Caco-2 (cell line): ENCODE results near the gene KISS1. TPM values are rescaled to one million over a fixed set of nuclear protein-coding genes. Genes with fewer than 3 reads are reported as not detected.

Experiments used
- BruUV-seq: library from RNA; stranded (reverse); fragments of 400-500 nt; replicated peaks from 2 replicates; lab custom pipeline; 2021; lab: Mats Ljungman, UMichigan
- CTCF ChIA-PET: fragments of 300-600 bp; sonication (Branson Sonifier 250); formaldehyde crosslinking; loops from one replicate; lab custom pipeline; 2022; ENCODE audit warnings: antibody characterized with exemption; lab: Charles Lee
- POLR2A ChIA-PET: fragments of 300-600 bp; sonication (Branson Sonifier 250); formaldehyde crosslinking; loops from one replicate; lab custom pipeline; 2022; ENCODE audit warnings: antibody characterized with exemption; lab: Charles Lee
- DNase-seq, 2 experiments: peaks; one replicate each; pipeline versions ENCODE4 v3.0.0 to v3.0.0-alpha.2; 2020 to 2022
- H3K27me3 ChIP-seq: replicated peaks from 2 replicates; pipeline ENCODE4 v1.6.0; 2011; ENCODE audit warnings: low read length; ENCODE audit not compliant: control insufficient read depth, insufficient read depth
- H3K36me3 ChIP-seq: 2 replicates; pipeline ENCODE4 v1.5.1; 2011; ENCODE audit warnings: low read length; ENCODE audit not compliant: control insufficient read depth, insufficient read depth
- H3K4me1 ChIP-seq: fragments of 250-450 bp; sonication (Bioruptor Pico); 2 replicates; pipeline ENCODE4 v1.5.1; 2020; ENCODE audit warnings: mild to moderate bottlenecking
- H3K4me3 ChIP-seq: 2 replicates; pipeline ENCODE4 v1.5.1; 2011; ENCODE audit warnings: low read depth, mild to moderate bottlenecking, control low read depth, low read length
- H3K9me3 ChIP-seq: fragments of 250-450 bp; sonication (Bioruptor Pico); 2 replicates; pipeline ENCODE4 v1.5.1; 2020; ENCODE audit warnings: mild to moderate bottlenecking, moderate library complexity
- H3K27ac Mint-ChIP-seq: one replicate; pipeline ENCODE4 v1.8.0; 2022; ENCODE audit warnings: mixed read lengths; ENCODE audit not compliant: unreplicated experiment
- H3K27me3 Mint-ChIP-seq: one replicate; pipeline ENCODE4 v1.8.0; 2022; ENCODE audit warnings: mixed read lengths; ENCODE audit not compliant: insufficient read depth, unreplicated experiment
- H3K36me3 Mint-ChIP-seq: one replicate; pipeline ENCODE4 v1.8.0; 2022; ENCODE audit warnings: mild to moderate bottlenecking, mixed read lengths; ENCODE audit not compliant: insufficient read depth, unreplicated experiment
- H3K4me1 Mint-ChIP-seq: one replicate; pipeline ENCODE4 v1.8.0; 2022; ENCODE audit warnings: low read depth, mixed read lengths; ENCODE audit not compliant: unreplicated experiment
- H3K4me3 Mint-ChIP-seq: one replicate; pipeline ENCODE4 v1.8.0; 2022; ENCODE audit warnings: mild to moderate bottlenecking, moderate library complexity, mixed read lengths; ENCODE audit not compliant: unreplicated experiment
- H3K9me3 Mint-ChIP-seq: one replicate; pipeline ENCODE4 v1.8.0; 2022; ENCODE audit warnings: mixed read lengths; ENCODE audit not compliant: unreplicated experiment
- CTCF ChIP-seq, 2 experiments: fragments of 200-600 bp in 1 of 2; IDR thresholded peaks; 1 replicate in 1 of 2; 2 replicates in 1 of 2; pipeline versions ENCODE4 v1.5.1 to v1.8.0; 2011 to 2022; ENCODE audit warnings: antibody characterized with exemption in 1 of 2, control low read depth in 1 of 2, inconsistent platforms in 1 of 2, low read depth in 1 of 2, low read length in 1 of 2, mild to moderate bottlenecking in 1 of 2, moderate library complexity in 1 of 2; ENCODE audit not compliant: insufficient read depth in 1 of 2, severe bottlenecking in 1 of 2, unreplicated experiment in 1 of 2
- intact Hi-C: fragments of 100-400 bp; cut with micrococcal nuclease; formaldehyde crosslinking; loops from one replicate; pipeline ENCODE4 v1.10.0; 2022; ENCODE audit not compliant: unreplicated experiment
- total RNA-seq: library from RNA; stranded (reverse); gene quantifications from 2 replicates; pipeline ENCODE4 v1.2.3, GENCODE V29; 2022

Gene KISS1
- total RNA-seq, 1 experiment from 2014 or later, result 3.3 TPM

- intact Hi-C loops, result loop anchor here (1.0 kb wide), 1 partner anchor 36 kb away; no protein-coding TSS in a partner anchor
- no TSS peak for BruUV-seq
- Histone ChIP-seq H3K36me3 (no peaks in the 10 kb centered on the region; the same call in none of the 2 replicates), H3K27me3 (no peaks in the 10 kb centered on the region), H3K4me3 (no peak overlapping the region), H3K4me1 (peaks cover 23% of the 10 kb centered on the region), H3K9me3 (no peaks in the 10 kb centered on the region)
- H3K4me3 Mint-ChIP-seq, result no peak overlapping the region
- H3K36me3 Mint-ChIP-seq, result no peaks in the 10 kb centered on the region
- POLR2A ChIA-PET, result interaction anchor here (0.6 to 1.2 kb wide), 2 partner anchors 9 to 144 kb away, joined by 3 to 7 read pairs; no protein-coding TSS in a partner anchor
- peak overlapping the region; percentile 68 for H3K27ac Mint-ChIP-seq
- H3K27me3 Mint-ChIP-seq, result no peaks in the 10 kb centered on the region
- CTCF ChIA-PET, result interaction anchor here (0.6 to 1.6 kb wide), 8 partner anchors 9 to 200 kb away, joined by 3 to 39 read pairs (median 6); partner anchors contain the start of gene GOLT1A
- peak; percentile 74 to 80 for DNase-seq
- H3K4me1 Mint-ChIP-seq, result peaks cover 18% of the 10 kb centered on the region
- peak in 1 of 2 experiments; percentile 20 for TF ChIP-seq CTCF (IDR thresholded peaks at IDR 0.05; ENCODE audit: insufficient read depth in 1 of 2, low read depth in 1 of 2, low read length in 1 of 2, severe bottlenecking in 1 of 2, unreplicated experiment in 1 of 2)
- peaks cover 11% of the 10 kb centered on the region for H3K9me3 Mint-ChIP-seq
Observed at GRCh38 chr1:204198348-204199340, 2.4 kb upstream of the KISS1 start.

DNA sequence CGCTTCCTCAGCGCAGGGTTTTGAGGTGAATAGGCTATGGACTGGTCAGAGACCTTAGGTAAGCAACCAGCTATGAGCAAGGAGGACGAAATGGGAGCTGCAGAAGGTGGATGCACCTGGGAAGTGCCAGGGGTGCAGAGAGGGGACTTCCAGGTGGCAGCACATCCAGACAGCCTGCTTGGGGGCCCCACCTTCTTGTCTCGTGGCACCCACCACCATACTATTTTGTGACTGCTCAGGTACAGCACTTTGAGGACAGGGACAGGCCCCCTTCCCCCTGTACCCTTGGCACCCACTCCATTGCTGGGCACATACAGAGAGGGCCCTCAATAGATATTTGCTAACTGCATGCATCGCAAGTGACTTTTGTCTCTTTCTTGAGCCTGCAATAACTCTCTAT lies 777 bp upstream of the KISS1 start:
- DNase-seq, result no peak
- no peak overlapping the region for H3K27ac Mint-ChIP-seq
- Histone ChIP-seq H3K36me3 (no peaks in the 10 kb centered on the region; the same call in 1 of the 2 replicates), H3K9me3 (no peaks in the 10 kb centered on the region), H3K27me3 (no peaks in the 10 kb centered on the region), H3K4me3 (no peak overlapping the region), H3K4me1 (peaks cover 23% of the 10 kb centered on the region)
- ChIA-PET CTCF (no interaction called here), POLR2A (no interaction called here)
- no peak for TF ChIP-seq CTCF (IDR thresholded peaks at IDR 0.05; ENCODE audit: insufficient read depth in 1 of 2, low read depth in 1 of 2, low read length in 1 of 2, severe bottlenecking in 1 of 2, unreplicated experiment in 1 of 2)
- no peak overlapping the region for H3K4me3 Mint-ChIP-seq
- no peaks in the 10 kb centered on the region for H3K36me3 Mint-ChIP-seq
- H3K9me3 Mint-ChIP-seq, result peaks cover 11% of the 10 kb centered on the region
- BruUV-seq, result no TSS peak
- intact Hi-C loops, result no loop called here
- H3K4me1 Mint-ChIP-seq, result peaks cover 17% of the 10 kb centered on the region
- no peaks in the 10 kb centered on the region for H3K27me3 Mint-ChIP-seq

DNA sequence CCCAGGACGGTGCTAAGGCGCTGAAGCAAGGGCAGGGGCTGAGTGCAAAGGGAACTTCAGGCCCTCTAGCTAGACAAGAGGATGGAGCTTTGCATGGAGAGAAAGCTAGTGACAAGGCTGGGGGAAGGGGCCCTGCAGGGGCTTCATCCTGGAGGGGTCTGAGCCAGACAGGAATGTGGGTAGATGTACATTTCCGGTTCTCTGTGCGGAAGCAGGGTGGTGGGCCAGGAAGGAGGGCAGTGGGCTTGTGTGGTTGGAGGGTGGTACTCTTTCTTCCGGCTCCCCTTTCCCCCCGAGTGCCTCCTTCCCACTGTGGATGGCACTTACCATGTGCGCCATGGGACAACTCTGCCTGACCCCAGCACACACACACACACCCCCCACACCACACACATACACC lies 1.5 kb downstream of the KISS1 start:
- H3K36me3 Mint-ChIP-seq, result no peaks in the 10 kb centered on the region
- ChIA-PET CTCF (no interaction called here), POLR2A (no interaction called here)
- Histone ChIP-seq H3K9me3 (no peaks in the 10 kb centered on the region), H3K4me1 (peaks cover 32% of the 10 kb centered on the region), H3K36me3 (no peaks in the 10 kb centered on the region), H3K27me3 (no peaks in the 10 kb centered on the region), H3K4me3 (no peak overlapping the region)
- intact Hi-C loops, result no loop called here
- H3K27me3 Mint-ChIP-seq, result no peaks in the 10 kb centered on the region
- H3K4me1 Mint-ChIP-seq, result peaks cover 10% of the 10 kb centered on the region
- no peak for TF ChIP-seq CTCF (IDR thresholded peaks at IDR 0.05; ENCODE audit: insufficient read depth in 1 of 2, low read depth in 1 of 2, low read length in 1 of 2, severe bottlenecking in 1 of 2, unreplicated experiment in 1 of 2)
- peaks cover 11% of the 10 kb centered on the region for H3K9me3 Mint-ChIP-seq
- no TSS peak for BruUV-seq
- H3K27ac Mint-ChIP-seq, result no peak overlapping the region
- no peak overlapping the region for H3K4me3 Mint-ChIP-seq
- DNase-seq, result no peak
